GM21390 (cell line): ENCODE measurements around the gene BAG2.
A peak's percentile ranks its signal among the peaks of the same experiment; 100 is the strongest.

Source experiments
- ATAC-seq: cut with Tn5 transposase; IDR thresholded peaks from one replicate; pipeline ENCODE4 v1.9.1; 2021; ENCODE audit not compliant: unreplicated experiment

BAG2 gene

DNA sequence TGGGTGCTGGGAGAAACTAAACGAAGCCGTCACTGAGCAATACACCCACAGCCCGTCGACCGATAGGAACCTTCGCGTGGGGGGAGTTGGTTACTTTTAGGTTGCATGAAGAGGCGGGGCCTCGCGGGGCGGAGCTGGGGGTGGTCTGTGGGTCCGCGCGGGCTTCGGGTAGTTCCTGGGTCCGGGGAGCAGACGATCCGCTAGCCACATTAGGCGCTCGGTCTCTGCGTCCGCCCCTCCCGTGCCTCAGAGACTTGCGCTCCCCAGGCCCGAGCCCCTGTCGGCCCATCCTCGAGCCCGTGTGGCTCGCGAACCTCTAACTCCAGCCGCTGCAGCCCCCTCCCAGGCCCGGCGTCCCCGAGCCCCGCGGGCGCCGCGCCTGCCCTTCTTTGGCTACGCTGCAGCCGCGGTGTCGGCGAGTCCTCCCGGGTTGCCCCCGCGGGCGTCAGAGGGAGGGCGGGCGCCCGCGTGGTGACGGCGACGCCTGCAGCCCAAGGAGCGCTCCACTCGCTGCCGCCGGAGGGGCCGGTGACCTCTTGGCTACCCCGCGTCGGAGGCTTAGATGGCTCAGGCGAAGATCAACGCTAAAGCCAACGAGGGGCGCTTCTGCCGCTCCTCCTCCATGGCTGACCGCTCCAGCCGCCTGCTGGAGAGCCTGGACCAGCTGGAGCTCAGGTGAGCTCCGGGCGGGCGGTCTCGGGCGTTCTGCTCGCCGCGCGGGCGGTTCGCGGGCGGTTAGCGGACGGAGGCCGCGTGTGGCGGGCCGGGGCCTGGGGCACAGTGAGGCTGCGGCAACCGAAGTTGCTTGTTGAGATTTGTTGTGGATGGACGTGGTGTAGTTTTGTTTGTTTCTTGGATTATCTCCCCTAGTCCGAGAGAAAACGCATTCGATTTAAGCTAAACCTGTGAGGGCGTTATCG is at the start of gene BAG2:
Gene BAG2, plus strand, starts transcription at position 191 of the 920 bp plus-strand sequence. Its CDS starts 372 bp downstream, at position 563.
- peak; percentile 88 for ATAC-seq

DNA sequence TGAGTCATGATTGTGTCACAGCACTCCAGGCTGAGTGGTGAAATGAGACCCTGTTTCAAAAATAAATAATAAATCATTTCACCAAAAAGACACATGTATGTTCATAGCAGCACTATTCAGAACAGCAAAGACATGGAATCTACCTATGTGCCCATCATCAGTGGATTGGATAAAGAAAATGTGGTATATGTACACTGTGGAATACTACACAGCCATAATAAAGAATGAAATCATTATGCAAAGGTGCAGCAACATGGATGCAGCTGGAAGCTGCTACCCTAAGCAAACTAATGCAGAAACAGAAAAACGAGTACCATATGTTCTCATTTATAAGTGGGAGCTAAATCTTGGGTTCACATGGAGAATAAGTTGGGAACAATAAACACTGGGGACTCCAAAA is 49.0 kb upstream of the BAG2 start:
- no peak for ATAC-seq

DNA sequence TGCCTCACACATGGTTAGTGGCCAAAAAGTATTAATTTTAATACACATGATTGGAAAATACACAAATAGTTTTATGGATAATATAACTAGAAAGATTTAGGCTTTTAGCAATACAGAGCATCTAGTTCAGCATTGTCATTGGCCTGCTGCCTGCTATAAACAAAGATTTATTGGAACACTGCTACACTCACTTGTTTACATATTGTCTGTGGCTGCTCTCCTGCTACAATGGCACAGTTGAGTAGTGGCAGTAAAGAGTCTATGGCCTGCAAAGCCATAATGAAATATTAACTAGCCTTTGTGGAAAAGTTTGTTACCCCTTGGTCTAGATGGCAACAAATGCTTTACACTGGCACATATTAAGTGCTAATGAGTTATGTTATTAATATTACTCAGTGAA is 44.4 kb upstream of the BAG2 start:
- ATAC-seq, result no peak

DNA sequence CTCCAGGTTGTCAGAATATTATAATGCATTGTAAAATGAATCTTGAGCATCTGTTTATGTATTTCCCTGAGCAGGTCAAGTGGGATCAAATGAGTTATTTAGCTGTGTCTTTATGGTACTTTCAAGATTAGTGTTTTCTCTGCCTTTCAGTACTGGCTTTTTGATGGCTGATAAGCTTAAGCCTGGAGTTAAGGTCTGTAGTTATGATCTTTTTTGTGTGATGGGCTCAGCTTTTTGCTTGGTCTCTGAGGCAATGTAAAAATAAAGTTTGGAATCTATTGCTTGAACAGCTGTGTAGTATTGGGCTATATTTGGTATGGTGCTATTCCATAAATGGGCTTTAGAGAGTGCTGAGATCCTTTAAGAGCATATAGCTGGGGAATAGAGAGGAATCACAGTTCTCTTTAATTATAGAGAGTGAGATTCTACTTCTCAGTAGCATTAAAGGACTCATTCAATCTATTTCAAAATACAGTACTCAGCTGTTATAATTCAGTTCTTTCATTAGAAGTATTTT is 41.4 kb upstream of the BAG2 start:
- no peak for ATAC-seq

DNA sequence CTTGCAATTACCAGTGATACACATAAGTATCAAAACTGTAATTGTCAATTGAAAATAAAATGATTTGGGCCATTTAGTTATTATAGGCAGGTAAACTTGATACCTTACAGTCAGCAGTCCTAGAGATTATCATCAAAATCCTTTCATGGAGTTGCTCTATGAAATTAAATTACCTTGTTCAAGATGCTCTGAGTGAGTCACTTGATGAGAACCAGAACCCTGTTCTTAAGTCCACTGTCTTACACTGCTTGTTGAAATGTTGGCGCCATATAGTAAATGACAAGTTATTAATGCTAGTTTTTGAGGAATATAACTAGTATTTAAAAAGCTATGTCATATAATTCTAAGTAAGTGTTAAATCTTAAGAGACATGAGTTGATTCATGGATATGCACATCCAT is 37.2 kb upstream of the BAG2 start:
- no peak for ATAC-seq

DNA sequence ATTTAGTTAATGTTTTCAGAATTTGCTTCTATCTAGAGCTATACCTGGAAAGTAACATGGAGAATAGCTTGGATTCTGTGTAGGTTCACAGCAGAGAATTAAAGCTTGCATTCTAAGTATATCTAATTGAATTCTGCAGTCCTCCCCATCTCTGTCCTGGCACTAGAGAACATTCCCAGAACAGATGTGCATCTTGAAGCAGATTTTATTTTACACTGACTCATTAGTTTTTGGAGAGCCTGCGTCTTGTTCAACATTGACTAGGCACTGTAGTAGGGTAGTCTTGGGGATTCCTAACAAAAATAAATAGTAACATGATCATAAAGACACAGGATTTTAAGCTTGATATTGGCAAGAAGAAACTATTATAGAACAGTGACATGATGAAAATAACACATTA is 36.2 kb upstream of the BAG2 start:
- no peak for ATAC-seq

DNA sequence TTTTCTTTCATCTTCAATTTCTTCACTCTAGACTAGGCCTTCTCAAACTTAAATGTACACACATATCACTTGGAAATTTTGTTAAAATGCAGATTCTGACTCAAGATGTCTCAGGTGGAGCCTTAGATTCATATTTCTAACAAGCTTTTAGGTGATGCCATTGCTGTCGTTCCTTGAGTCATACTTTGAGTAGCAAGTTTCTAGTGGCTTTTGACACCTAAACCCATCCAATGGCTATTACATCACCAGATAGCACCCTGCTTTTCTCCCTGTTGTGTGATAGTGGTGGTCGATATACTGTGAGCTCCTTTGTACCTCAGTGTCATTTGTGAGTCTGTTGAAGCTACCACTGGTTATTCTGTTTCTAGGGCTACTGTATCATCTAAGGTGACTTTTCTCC is 34.8 kb upstream of the BAG2 start:
- no peak for ATAC-seq

DNA sequence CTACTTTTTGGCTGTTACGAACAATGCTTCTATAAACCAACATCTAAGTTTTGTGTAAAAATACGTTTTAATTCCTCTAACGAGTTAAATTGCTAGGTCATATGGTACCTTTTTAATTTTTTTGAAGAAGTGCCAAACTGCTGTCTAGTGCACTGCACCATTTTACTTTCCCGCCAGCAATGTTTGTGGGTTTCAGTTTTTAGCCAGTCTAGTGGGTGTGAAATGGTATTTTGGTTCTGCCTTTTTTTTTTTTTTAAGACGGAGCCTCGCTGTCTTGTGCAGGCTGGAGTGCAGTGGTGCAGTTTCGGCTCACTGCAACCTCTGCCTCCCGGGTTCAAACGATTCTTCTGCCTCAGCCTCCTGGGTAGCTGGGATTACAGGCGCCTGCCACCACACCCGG is 34.1 kb upstream of the BAG2 start:
- ATAC-seq, result no peak

DNA sequence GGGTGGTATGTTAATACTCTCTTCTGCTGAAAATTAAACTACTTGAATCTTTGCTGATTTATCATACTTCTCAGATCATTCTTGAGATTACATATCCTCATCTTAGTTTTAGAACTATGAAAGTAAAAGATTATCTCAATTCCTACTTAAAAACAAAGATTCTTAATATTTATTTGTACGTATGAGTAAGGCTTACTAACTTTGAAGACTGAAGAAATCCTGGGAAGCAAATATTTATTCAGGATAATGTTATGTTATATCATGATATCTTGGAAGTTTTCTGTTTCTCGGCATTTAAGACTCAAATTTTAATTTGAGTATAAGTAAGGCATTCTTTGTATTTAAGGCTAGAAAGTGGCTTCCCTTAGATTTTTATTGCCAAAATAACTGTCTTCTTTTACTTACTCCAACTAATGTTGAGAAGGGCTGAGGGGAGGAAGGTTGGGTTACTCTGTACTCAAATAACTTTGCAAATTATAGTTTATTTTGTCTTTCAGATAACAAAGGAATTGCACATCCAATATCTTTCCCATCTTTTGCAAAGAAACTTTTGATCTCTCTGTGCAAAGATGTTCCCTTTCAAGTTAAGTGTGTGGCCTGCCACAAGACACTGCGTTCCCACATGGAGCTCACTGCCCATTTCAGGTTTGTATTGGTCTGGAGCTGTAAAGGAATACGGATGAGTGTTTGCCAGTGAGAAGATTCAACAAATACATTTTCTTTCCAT is 30.5 kb upstream of the BAG2 start:
- ATAC-seq, result no peak

DNA sequence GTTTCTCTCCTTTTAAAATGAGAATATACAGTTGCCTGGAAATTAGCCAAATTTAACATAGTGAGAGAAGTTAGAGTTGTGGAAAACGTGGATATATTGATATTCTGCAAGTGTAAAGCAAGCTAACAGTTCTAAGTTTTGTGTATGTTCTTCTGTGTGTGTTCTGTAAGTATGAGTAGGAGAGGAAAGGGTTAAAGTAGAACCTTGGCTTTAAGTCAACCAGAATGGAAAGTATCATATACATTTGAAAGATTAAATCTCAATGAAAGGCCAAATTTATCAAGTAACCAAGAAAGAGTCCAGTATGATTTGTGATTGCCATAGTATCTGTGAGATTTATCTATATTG is 30.0 kb upstream of the BAG2 start:
- no peak for ATAC-seq

DNA sequence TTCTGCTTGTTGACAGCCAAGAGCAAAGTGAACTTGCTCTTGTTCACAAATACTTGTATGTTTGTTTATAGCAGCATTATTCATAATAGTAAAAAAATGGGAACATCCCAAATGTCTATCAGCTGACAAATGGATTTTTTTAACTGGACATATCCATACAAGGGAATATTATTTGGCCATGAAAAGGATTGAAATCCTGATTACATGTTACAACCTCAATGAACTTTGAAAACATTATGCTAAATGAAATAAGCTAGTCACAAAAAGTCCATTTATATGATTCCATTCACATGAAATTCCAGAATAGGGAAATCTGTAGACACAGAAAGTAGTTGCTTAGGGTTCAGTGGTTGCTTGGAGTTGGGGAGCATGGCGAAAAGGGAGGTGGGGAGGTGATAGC is 28.4 kb upstream of the BAG2 start:
- ATAC-seq, result no peak

DNA sequence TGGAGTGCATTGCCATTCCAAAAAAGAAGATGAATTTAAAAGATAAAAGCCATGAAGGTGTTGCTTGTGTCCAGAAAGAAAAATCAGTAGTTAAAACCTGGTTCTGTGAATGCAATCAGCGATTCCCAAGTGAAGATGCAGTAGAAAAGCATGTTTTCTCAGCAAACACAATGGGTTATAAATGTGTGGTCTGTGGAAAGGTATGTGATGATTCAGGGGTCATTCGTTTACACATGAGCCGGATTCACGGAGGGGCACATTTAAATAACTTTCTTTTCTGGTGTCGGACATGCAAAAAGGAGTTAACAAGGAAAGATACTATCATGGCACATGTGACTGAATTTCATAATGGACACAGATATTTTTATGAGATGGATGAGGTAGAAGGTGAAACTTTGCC is 24.7 kb upstream of the BAG2 start:
- ATAC-seq, result no peak

DNA sequence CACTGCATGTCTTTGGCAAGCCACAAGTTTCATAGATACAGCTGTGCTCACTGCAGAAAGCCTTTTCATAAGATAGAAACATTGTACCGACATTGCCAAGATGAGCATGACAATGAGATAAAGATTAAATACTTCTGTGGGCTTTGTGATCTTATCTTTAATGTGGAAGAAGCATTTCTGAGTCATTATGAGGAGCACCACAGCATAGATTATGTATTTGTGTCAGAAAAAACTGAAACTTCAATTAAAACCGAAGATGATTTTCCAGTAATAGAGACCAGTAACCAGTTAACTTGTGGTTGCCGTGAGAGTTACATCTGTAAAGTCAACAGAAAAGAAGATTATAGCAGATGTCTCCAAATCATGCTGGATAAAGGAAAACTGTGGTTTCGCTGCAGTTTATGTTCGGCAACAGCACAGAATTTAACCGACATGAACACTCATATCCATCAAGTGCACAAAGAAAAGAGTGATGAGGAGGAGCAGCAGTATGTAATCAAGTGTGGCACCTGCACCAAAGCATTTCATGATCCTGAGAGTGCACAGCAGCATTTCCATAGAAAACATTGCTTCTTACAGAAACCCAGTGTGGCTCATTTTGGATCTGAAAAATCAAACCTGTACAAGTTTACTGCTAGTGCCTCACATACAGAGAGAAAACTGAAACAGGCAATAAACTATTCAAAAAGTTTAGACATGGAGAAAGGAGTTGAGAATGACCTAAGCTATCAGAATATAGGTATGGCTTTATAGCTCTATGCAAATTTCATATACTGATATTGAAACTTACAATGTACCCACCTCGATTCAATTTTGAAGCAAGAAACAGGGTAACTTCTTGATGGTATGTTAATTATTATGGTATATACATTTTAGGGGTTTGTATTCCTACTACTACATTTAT is 23.9 kb upstream of the BAG2 start:
- no peak for ATAC-seq

DNA sequence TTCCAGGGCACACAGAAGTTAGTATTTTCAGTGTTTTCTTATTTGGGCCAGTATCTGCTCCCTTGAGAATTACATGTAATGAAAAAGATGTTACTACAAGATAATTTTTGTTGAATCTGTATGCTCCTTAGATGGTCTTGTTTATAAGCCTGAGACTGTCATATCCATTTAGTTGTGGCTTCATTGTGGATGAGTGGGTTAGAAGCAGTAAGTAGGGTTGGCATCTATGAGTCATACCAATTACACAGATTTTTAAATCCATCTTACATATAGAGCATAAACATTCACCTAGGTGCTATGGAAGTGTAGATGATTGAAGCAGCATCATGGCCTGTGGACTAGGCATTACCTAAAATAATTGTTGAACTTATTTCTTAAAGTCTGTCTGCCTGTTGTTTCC is 13.5 kb upstream of the BAG2 start:
- no peak for ATAC-seq

DNA sequence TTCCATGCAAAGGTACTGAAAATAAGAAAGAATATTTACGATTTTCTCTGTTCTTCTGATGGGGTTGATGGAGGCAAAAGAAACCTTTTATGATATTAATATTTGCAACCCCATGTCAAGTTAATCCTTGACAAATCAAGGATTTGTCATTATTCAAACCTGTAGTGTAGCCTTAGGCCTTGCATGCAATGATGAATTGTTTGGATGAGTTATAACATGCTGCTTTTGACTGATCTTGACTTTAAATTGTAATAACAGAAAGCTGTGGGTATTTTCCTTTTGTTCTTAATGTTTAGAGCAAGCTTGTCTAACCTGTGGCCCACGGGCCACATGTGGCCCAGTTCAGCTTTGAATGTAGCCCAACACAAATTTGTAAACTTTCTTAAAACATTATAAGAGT is 13.0 kb upstream of the BAG2 start:
- ATAC-seq, result no peak

DNA sequence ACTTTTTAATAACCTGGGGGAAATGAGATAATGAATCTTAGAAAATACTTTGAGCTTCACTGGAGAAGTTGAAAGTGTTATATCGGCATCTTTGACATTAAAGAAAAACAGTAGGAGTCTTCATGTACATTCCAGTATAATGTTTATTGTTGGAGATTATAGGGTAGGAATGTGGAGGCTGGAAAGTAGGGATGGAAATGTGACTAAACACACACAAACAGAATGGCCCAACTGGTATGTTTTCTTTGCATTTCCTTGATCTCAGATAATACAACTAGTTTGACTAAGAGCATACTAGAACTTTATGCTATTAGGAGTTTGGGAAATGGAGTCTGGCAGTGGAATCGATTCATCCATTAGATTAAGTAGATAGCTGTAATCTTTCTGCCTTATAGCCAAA is 10.1 kb upstream of the BAG2 start:
- no peak for ATAC-seq

DNA sequence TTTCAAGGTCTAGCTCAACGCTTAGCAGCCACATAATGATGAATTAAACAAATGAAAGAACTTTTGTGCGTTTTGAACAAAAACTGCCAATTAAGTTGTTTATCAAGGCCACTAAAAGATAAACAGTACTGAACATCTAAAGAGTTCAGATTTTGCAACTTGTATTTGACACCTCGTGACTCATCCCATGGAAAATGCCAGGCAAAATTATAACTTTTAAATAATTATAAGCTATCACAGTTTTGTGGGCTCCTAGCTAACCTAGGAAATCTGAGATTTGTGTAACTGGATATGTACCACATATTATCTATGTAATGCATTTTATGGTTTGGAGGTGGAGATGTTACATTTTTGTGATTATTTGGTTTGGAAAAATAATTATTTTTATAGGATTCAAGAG is 9.6 kb upstream of the BAG2 start:
- ATAC-seq, result no peak

DNA sequence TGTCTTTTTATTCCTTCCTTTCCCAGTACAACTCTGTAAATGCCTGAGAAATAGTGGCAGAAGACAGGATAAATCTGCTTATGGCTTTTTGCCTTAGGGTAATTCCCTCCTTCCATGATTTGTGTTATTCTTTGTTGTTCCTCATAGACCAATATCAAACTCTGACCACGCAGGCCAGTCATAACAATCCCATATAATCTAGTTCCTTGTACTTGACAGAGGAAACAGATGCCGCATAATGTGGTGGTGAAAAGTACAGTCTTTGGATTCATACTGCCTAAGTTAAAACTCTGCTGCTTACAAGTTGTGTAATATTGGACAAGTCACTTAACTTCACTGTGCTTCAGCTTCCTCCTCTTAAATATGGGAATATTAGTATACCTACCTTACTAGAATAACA is 8.2 kb upstream of the BAG2 start:
- no peak for ATAC-seq

DNA sequence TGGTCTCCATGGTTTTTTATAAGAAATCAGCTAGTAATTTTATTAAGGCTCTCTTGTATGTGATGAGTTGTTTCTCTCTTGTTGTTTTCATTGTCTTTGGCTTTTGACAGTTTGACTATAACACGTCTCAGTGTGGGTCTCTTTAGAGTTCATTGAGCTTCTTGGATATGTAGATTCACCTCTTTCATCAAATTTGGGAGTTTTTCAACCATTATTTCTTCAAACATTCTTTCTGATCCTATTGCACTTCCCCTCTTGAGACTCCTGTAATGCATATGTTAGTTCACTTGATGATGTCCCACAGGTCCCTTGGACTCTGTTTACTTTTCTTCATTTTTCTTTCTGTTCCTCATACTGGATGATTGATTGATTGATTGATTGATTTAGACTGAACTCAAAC is 7.0 kb upstream of the BAG2 start:
- no peak for ATAC-seq

DNA sequence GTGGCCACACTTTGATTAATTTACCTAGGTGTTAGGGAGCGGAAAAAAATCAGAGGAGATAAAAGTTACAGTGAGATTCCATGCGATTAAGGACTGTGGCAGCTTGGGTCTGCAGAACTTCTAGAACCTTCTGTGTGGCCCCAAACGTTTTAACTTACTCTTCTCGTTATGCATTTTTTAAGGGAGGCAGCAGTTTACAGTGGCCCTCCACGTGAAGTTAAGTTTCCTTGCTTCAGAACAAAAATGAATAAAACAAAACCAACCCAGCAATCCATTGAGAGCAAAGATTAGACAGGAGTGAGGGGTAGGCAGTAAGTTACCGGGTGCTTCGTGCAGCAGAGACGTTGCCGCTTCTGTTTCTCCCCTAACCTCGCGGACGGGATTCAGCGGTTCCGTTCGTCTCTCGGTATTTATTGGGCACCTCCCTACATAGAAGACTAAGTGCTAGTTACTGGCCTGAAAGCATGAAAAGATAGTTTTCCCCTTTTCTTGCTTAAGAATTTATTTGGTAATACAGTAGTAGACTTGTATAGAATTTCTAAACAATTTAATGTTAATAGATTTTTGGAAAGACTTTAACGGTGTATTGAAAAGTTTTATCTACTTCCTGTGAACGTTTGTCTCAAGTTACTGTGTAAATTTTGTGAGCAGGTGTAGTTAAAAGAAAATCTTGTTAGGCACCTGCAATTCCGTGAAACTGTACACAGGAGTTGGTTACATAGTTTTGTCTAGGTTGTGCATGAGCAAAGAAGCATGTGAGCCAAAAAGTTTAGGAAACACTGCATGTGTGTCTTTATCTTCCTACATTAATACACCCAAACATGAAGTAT is 1.1 kb downstream of the BAG2 start:
- no peak for ATAC-seq
